K562 (cell line): ENCODE measurements around the gene LSM14B. TPM values are rescaled to one million over a fixed set of nuclear protein-coding genes. Genes with fewer than 3 reads are reported as not detected.

Source experiments
- ATAC-seq: fragments of 200-7000 bp; cut with Tn5 transposase; 3 replicates; pipeline ENCODE4 v1.9.1; 2020; ENCODE audit warnings: moderate library complexity
- BruUV-seq: library from RNA; stranded (reverse); fragments of 400-500 nt; replicated peaks from 2 replicates; lab custom pipeline; 2021; lab: Mats Ljungman, UMichigan
- CTCF ChIA-PET: fragments of 300-600 bp; formaldehyde crosslinking; extraction: SDS; loops from one replicate; lab custom pipeline; 2021; ENCODE audit warnings: low intra/inter-chr PET ratio; lab: Yijun Ruan, JAX
- POLR2A ChIA-PET: fragments of 300-600, 350-650 bp; sonication (Branson Sonifier 250); formaldehyde crosslinking; extraction: SDS; loops from one replicate; lab custom pipeline; 2021; ENCODE audit warnings: antibody characterized with exemption, inconsistent platforms; lab: Yijun Ruan, JAX
- DNase-seq, 4 experiments: peaks; one replicate each; pipeline versions ENCODE4 v3.0.0 to v3.0.0-alpha.2; 2011 to 2018; ENCODE audit warnings: low spot score in 3 of 4, mixed read lengths in 3 of 4; ENCODE audit errors: extremely low read depth in 1 of 4
- FAIRE-seq: peaks from 2 replicates; lab custom pipeline; 2011; peaks lifted over from hg19 to GRCh38; lab: Jason Lieb, UNC
- H2AFZ ChIP-seq: 2 replicates; pipeline ENCODE4 v1.6.0; 2011; ENCODE audit warnings: low read depth, low read length, control low read depth, inconsistent platforms
- H3K27ac ChIP-seq: fragments of 200-600 bp; 3 replicates; pipeline ENCODE4 v1.8.0; 2011; ENCODE audit warnings: low read depth, mild to moderate bottlenecking, control low read depth, inconsistent platforms, low read length, moderate library complexity, mixed read lengths; ENCODE audit errors: extremely low read depth
- H3K27me3 ChIP-seq, 2 experiments: fragments of 300-600 bp in 1 of 2; 2 replicates in 1 of 2; 3 replicates in 1 of 2; pipeline versions ENCODE4 v1.6.0 to v1.8.0; 2011; ENCODE audit warnings: inconsistent platforms in 2 of 2, low read length in 2 of 2, mild to moderate bottlenecking in 1 of 2, mixed read lengths in 1 of 2, moderate library complexity in 1 of 2; ENCODE audit not compliant: control insufficient read depth in 2 of 2, insufficient read depth in 2 of 2
- H3K36me3 ChIP-seq: fragments of 300-600 bp; 3 replicates; pipeline ENCODE4 v1.8.0; 2011; ENCODE audit warnings: mild to moderate bottlenecking, low read length, inconsistent platforms; ENCODE audit not compliant: control insufficient read depth, insufficient read depth
- H3K4me1 ChIP-seq, 2 experiments: fragments of 200-600 bp in 1 of 2; replicated peaks in 1 of 2; 2 replicates in 1 of 2; 3 replicates in 1 of 2; pipeline versions ENCODE4 v1.5.1 to v1.8.0; 2011; ENCODE audit warnings: inconsistent platforms in 2 of 2, low read length in 2 of 2, mild to moderate bottlenecking in 1 of 2, mixed read lengths in 1 of 2, moderate library complexity in 1 of 2; ENCODE audit not compliant: control insufficient read depth in 2 of 2, insufficient read depth in 2 of 2
- H3K4me2 ChIP-seq: 2 replicates; pipeline ENCODE4 v1.6.1; 2011; ENCODE audit warnings: low read length, control low read depth, inconsistent platforms, mixed read lengths; ENCODE audit not compliant: insufficient read depth
- H3K4me3 ChIP-seq: fragments of 200-600 bp; sonication (generic), shearing (Covaris generic); 2 replicates; pipeline ENCODE4 v1.5.1; 2016; ENCODE audit warnings: control low read depth, inconsistent platforms
- H3K79me2 ChIP-seq: fragments of 200-600 bp; 3 replicates; pipeline ENCODE4 v1.8.0; 2011; ENCODE audit warnings: low read length, inconsistent platforms; ENCODE audit not compliant: control insufficient read depth, insufficient read depth
- H3K9ac ChIP-seq, 2 experiments: 2 replicates each; pipeline versions ENCODE4 v1.6.0 to v1.6.1; 2011; ENCODE audit warnings: low read depth in 2 of 2, low read length in 2 of 2, control low read depth in 1 of 2, inconsistent platforms in 1 of 2, mild to moderate bottlenecking in 1 of 2, mixed read lengths in 1 of 2; ENCODE audit not compliant: insufficient read depth in 1 of 2
- H3K9me1 ChIP-seq: one replicate; pipeline ENCODE4 v1.6.0; 2011; ENCODE audit warnings: inconsistent platforms, mild to moderate bottlenecking, low read length, moderate library complexity; ENCODE audit not compliant: control insufficient read depth, insufficient read depth
- H3K9me3 ChIP-seq: replicated peaks from 2 replicates; pipeline ENCODE4 v1.5.1; 2011; ENCODE audit warnings: low read depth, low read length, inconsistent platforms; ENCODE audit not compliant: control insufficient read depth, insufficient read depth
- H4K20me1 ChIP-seq: replicated peaks from 2 replicates; pipeline ENCODE4 v1.6.1; 2011; ENCODE audit warnings: low read length, inconsistent platforms, mixed read lengths; ENCODE audit not compliant: control insufficient read depth, insufficient read depth
- ARID1B ChIP-seq: fragments of 450-650 bp; IDR thresholded peaks from 2 replicates; pipeline ENCODE4 v1.6.1; 2016; ENCODE audit warnings: antibody characterized with exemption, mild to moderate bottlenecking, inconsistent platforms
- BDP1 ChIP-seq: IDR thresholded peaks from 3 replicates; pipeline ENCODE4 v1.6.1; 2011; ENCODE audit not compliant: insufficient read length, insufficient read depth
- E4F1 ChIP-seq: fragments of 250-450 bp; sonication (Bioruptor Pico); IDR thresholded peaks from 2 replicates; pipeline ENCODE4 v1.5.0; 2021; ENCODE audit warnings: mild to moderate bottlenecking, borderline replicate concordance
- HLTF ChIP-seq: fragments of 450-650 bp; IDR thresholded peaks from 2 replicates; pipeline ENCODE4 v1.6.1; 2016
- ID3 ChIP-seq, 2 experiments: fragments of 250-450 bp in 1 of 2; fragments of 450-650 bp in 1 of 2; sonication (Bioruptor Pico) in 1 of 2; IDR thresholded peaks; 2 replicates each; pipeline versions ENCODE4 v1.6.1 to v1.8.0; 2016 to 2021; ENCODE audit warnings: mild to moderate bottlenecking in 2 of 2, moderate library complexity in 2 of 2, missing compliant biosample characterization in 1 of 2, missing genetic modification characterization in 1 of 2
- KLF10 ChIP-seq: fragments of 250-450 bp; sonication (Bioruptor Pico); IDR thresholded peaks from 2 replicates; pipeline ENCODE4 v1.6.1; 2021; ENCODE audit warnings: matching md5 sums
- PHB ChIP-seq: fragments of 250-450 bp; sonication (Bioruptor Pico); IDR thresholded peaks from 2 replicates; pipeline ENCODE4 v1.5.0; 2021
- PHB2 ChIP-seq: fragments of 450-650 bp; IDR thresholded peaks from 2 replicates; pipeline ENCODE4 v1.6.1; 2017; ENCODE audit warnings: low read depth
- THRA ChIP-seq: fragments of 450-650 bp; IDR thresholded peaks from 2 replicates; pipeline ENCODE4 v1.6.1; 2017; ENCODE audit warnings: mild to moderate bottlenecking, moderate library complexity
- ZFPM2 ChIP-seq: fragments of 250-450 bp; sonication (Bioruptor Pico); IDR thresholded peaks from 2 replicates; pipeline ENCODE4 v1.5.1; 2022; ENCODE audit warnings: mild to moderate bottlenecking
- ZNF586 ChIP-seq: fragments of 450-650 bp; formaldehyde crosslinking; conservative IDR thresholded peaks from 2 replicates; pipeline ENCODE4 v1.4.0; 2020; ENCODE audit warnings: mild to moderate bottlenecking, moderate library complexity
- ZNF609 ChIP-seq: sonication (generic); formaldehyde crosslinking; IDR thresholded peaks from 2 replicates; pipeline ENCODE4 v1.8.1; 2023; ENCODE audit warnings: missing genetic modification reagents, mild to moderate bottlenecking, borderline replicate concordance
- ZNF707 ChIP-seq: fragments of 250-450 bp; sonication (Bioruptor Pico); conservative IDR thresholded peaks from 2 replicates; pipeline ENCODE4 v1.8.0; 2022; ENCODE audit warnings: inconsistent platforms, mild to moderate bottlenecking, moderate library complexity
- WGBS: fragments of 100-300 bp; shearing (Covaris generic); methylation state at CpG from one replicate; pipeline ENCODE4 v1.1.6; 2016; ENCODE audit warnings: low coverage, mixed read lengths; ENCODE audit not compliant: insufficient coverage; ENCODE audit errors: missing lambda C conversion rate; 5-methylcytosine and 5-hydroxymethylcytosine counted together
- in situ Hi-C: fragments of 300-500 bp; cut with MboI; formaldehyde crosslinking; loops from 4 replicates; pipeline ENCODE4 v1.15.0; 2018; ENCODE audit warnings: inconsistent platforms, mixed read lengths
- intact Hi-C: fragments of 100-400 bp; cut with micrococcal nuclease; formaldehyde crosslinking; loops from 2 replicates; pipeline ENCODE4 v1.14.2; 2022
- polyA plus RNA-seq, 8 experiments: library from polyadenylated mRNA; depleted of rRNA in 4 of 8; stranded (reverse) in 5 of 8; unstranded in 3 of 8; fragments of >200 nt; fragmentation: Nextera tagmentation in 2 of 8; fragmentation: Illumina TruSeq in 1 of 8; extraction: Ambion mirVana in 2 of 8; extraction: Trizol in 1 of 8; gene quantifications; 2 replicates each; pipeline versions ENCODE4 v1.2.1 to v1.2.3, GENCODE V29; 2011 to 2014; ENCODE audit warnings: inconsistent platforms in 1 of 8, missing spikeins in 1 of 8
- total RNA-seq, 7 experiments: library from RNA; depleted of rRNA in 6 of 7; stranded (reverse); fragments of >200 nt in 6 of 7; fragmentation: Illumina TruSeq in 2 of 7; extraction: Trizol in 2 of 7; gene quantifications; 2 replicates each; pipeline versions ENCODE4 v1.2.1 to v1.2.3, GENCODE V29; 2011 to 2021; ENCODE audit warnings: low replicate concordance in 1 of 7

Gene LSM14B
- total and polyA plus RNA-seq, 9 of the 15 experiments (the other 6 are each of a cell fraction or from before 2014, with no cell fraction given) = 0.66 to 36.0 (median 20.2) TPM

DNA sequence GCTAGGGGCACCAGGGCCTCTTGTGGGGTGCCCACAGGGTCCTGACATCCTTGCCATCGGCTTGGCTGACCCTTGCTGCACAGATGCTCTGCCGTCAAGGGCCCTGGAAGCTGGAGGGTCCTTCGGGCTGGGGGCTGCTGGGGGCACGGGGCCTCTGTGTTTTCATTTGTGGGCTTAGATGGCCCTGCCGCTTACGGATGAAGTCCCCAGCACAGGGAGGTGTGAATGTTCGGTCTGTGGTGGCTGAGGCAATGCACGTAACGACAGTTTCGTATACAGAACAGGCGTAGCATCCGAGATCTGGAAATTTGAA, 35.8 kb downstream of the LSM14B start:
- WGBS = 98% methylated on average over 12 of the region's 12 CpGs
- no peak for ATAC-seq
- no peak overlapping the region for H3K9ac ChIP-seq
- H3K27me3 ChIP-seq = no peaks in the 10 kb centered on the region
- H3K9me1 ChIP-seq = peaks cover 5% of the 10 kb centered on the region
- DNase-seq = no peak
- ChIA-PET CTCF (interaction anchor here (0.6 to 3.3 kb wide), 2 partner anchors 33 to 147 kb away, joined by 3 to 12 read pairs; no protein-coding TSS in a partner anchor), POLR2A (no interaction called here)
- H2AFZ ChIP-seq = no peak overlapping the region
- BruUV-seq = no TSS peak
- in situ Hi-C loops = no loop called here
- no peak for FAIRE-seq
- no peaks in the 10 kb centered on the region for H3K9me3 ChIP-seq
- H3K4me2 ChIP-seq = no peak overlapping the region
- peaks cover 18% of the 10 kb centered on the region for H4K20me1 ChIP-seq
- peaks cover 93% of the 10 kb centered on the region; the same call in 2 of the 3 replicates for H3K36me3 ChIP-seq
- intact Hi-C loops = loop anchor here (5.0 kb wide), 1 partner anchor 146 kb away; no protein-coding TSS in a partner anchor
- peaks cover 2 to 42% of the 10 kb centered on the region in 2 experiments; a peak in 3 of 5 replicates for H3K4me1 ChIP-seq
- H3K79me2 ChIP-seq = peaks cover 61% of the 10 kb centered on the region
- H3K27ac ChIP-seq = no peak overlapping the region
- no peak overlapping the region for H3K4me3 ChIP-seq
- TF ChIP-seq PHB2 (no peak), THRA (no peak), ID3 (CRISPR knock-in tag; IDR thresholded peaks at IDR 0.05) (no peak), ID3 (tag; IDR thresholded peaks at IDR 0.05) (no peak), E4F1 (CRISPR knock-in tag) (no peak), HLTF (no peak), ZNF609 (CRISPR knock-in tag) (no peak), ZFPM2 (CRISPR knock-in tag) (no peak), ZNF586 (CRISPR knock-in tag) (no peak), KLF10 (no peak), ZNF707 (CRISPR knock-in tag) (no peak), PHB (CRISPR knock-in tag) (no peak), BDP1 (no peak), ARID1B (no peak)
